Tibial nerve (tissue), 4 donors: ENCODE measurements around the gene TMEM213. TPM values are rescaled to one million over a fixed set of nuclear protein-coding genes. Genes with fewer than 3 reads are reported as not detected.
"Not testable (repeated sequence)": the region's sequence is repeated elsewhere in the genome, so short reads cannot be mapped to it uniquely, and the experiment has no call there.

Source experiments
- DNase-seq, 2 donors: peaks; one replicate each; pipeline ENCODE4 v3.0.0-alpha.2; 2019; ENCODE audit warnings: low spot score in 2 of 2
- H3K27ac ChIP-seq, 4 donors: fragments of 200-600 bp; sonication (generic) in 3 of 4; one replicate each; pipeline ENCODE4 v1.5.1; 2017 to 2019; ENCODE audit warnings: mild to moderate bottlenecking in 1 of 4
- H3K27me3 ChIP-seq, 2 donors: fragments of 200-600 bp; sonication (generic) in 1 of 2; one replicate each; pipeline versions ENCODE4 v1.5.1 to v1.6.0; 2017 to 2019
- H3K36me3 ChIP-seq, 3 donors: fragments of 200-600 bp; sonication (generic); one replicate each; pipeline ENCODE4 v1.5.1; 2018 to 2019
- H3K4me1 ChIP-seq, 4 donors: fragments of 200-600 bp; sonication (generic) in 3 of 4; one replicate each; pipeline ENCODE4 v1.5.1; 2017 to 2019
- H3K4me3 ChIP-seq, 4 donors: fragments of 200-600 bp; sonication (generic) in 3 of 4; one replicate each; pipeline ENCODE4 v1.5.1; 2017 to 2019; ENCODE audit warnings: mild to moderate bottlenecking in 1 of 4, moderate library complexity in 1 of 4
- H3K9me3 ChIP-seq, 4 donors: fragments of 200-600 bp; sonication (generic) in 3 of 4; one replicate each; pipeline ENCODE4 v1.5.1; 2017 to 2019
- EP300 ChIP-seq, 2 donors: sonication (generic); formaldehyde crosslinking; IDR thresholded peaks; one replicate each; pipeline ENCODE4 v1.6.1; 2017; ENCODE audit warnings: antibody characterized with exemption in 2 of 2, mild to moderate bottlenecking in 1 of 2
- POLR2A ChIP-seq, 2 donors: fragments of 450-650 bp; IDR thresholded peaks; one replicate each; pipeline ENCODE4 v1.6.1; 2017; ENCODE audit warnings: antibody characterized with exemption in 2 of 2, mild to moderate bottlenecking in 2 of 2, moderate library complexity in 2 of 2
- WGBS, 2 donors: methylation state at CpG; one replicate each; pipeline ENCODE4 v1.1.5; 2018; 5-methylcytosine and 5-hydroxymethylcytosine counted together
- total RNA-seq, 4 donors: library from RNA; depleted of rRNA; stranded (reverse); fragments of >200 nt; gene quantifications; one replicate each; pipeline ENCODE4 v1.1.0, GENCODE V29; 2016
- TF ChIP-seq, protein P1 (sequence below), 5 experiments: fragments of 200-600 bp in 3 of 5; fragments of 450-650 bp in 2 of 5; sonication (generic) in 3 of 5; IDR thresholded peaks; one replicate each; pipeline ENCODE4 v1.5.1; 2016 to 2019; ENCODE audit warnings: antibody characterized with exemption in 5 of 5, mild to moderate bottlenecking in 3 of 5, moderate library complexity in 2 of 5

Gene TMEM213
- total RNA-seq, 4 donors from 2014 or later = not detected

GRCh38 chr7:138776166-138776833 lies 21.5 kb upstream of the TMEM213 start:
- H3K36me3 ChIP-seq = no peaks in the 10 kb centered on the region
- H3K4me1 ChIP-seq = no peaks in the 10 kb centered on the region
- no peaks in the 10 kb centered on the region for H3K27me3 ChIP-seq
- no peaks in the 10 kb centered on the region for H3K9me3 ChIP-seq
- DNase-seq = no peak
- H3K4me3 ChIP-seq = no peak overlapping the region
- H3K27ac ChIP-seq = no peak overlapping the region
- 66 to 68% methylated on average over 10 of the region's 10 CpGs for WGBS, 2 donors
- TF ChIP-seq, protein P1, sequence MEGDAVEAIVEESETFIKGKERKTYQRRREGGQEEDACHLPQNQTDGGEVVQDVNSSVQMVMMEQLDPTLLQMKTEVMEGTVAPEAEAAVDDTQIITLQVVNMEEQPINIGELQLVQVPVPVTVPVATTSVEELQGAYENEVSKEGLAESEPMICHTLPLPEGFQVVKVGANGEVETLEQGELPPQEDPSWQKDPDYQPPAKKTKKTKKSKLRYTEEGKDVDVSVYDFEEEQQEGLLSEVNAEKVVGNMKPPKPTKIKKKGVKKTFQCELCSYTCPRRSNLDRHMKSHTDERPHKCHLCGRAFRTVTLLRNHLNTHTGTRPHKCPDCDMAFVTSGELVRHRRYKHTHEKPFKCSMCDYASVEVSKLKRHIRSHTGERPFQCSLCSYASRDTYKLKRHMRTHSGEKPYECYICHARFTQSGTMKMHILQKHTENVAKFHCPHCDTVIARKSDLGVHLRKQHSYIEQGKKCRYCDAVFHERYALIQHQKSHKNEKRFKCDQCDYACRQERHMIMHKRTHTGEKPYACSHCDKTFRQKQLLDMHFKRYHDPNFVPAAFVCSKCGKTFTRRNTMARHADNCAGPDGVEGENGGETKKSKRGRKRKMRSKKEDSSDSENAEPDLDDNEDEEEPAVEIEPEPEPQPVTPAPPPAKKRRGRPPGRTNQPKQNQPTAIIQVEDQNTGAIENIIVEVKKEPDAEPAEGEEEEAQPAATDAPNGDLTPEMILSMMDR (IDR thresholded peaks at IDR 0.05) = no peak
- no peak for TF ChIP-seq POLR2A (IDR thresholded peaks at IDR 0.05)
- no peak for TF ChIP-seq EP300 (IDR thresholded peaks at IDR 0.05)

DNA sequence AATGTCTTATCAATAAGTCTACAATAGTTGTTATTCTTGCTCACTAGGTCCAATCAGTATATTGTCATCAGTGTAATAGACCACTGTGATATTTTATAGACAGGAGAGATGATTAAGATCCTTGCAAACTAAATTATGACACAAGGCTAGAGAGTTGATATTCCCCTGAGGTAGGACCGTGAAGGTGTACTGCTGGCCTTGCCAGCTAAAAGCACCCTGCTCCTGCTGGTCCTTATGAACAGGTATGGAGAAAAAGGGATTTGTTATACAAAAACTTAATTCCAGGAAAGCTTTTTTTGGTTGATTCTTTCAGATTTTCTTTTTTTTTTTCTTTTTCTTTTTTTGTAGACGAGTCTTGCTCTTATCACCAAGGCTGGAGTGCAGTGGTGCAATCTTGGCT lies 16.8 kb upstream of the TMEM213 start:
- H3K4me1 ChIP-seq = no peaks in the 10 kb centered on the region
- no peaks in the 10 kb centered on the region for H3K27me3 ChIP-seq
- DNase-seq = no peak
- no peak overlapping the region for H3K27ac ChIP-seq
- TF ChIP-seq POLR2A (IDR thresholded peaks at IDR 0.05) (no peak), EP300 (IDR thresholded peaks at IDR 0.05) (no peak)
- TF ChIP-seq, protein P1 (IDR thresholded peaks at IDR 0.05) = no peak
- no peaks in the 10 kb centered on the region for H3K36me3 ChIP-seq
- H3K4me3 ChIP-seq = no peak overlapping the region
- WGBS, 2 donors = 82 to 88% methylated on average over 2 of the region's 2 CpGs
- H3K9me3 ChIP-seq = peaks cover 0 to 5% (median 0%) of the 10 kb centered on the region in 4 donors

DNA sequence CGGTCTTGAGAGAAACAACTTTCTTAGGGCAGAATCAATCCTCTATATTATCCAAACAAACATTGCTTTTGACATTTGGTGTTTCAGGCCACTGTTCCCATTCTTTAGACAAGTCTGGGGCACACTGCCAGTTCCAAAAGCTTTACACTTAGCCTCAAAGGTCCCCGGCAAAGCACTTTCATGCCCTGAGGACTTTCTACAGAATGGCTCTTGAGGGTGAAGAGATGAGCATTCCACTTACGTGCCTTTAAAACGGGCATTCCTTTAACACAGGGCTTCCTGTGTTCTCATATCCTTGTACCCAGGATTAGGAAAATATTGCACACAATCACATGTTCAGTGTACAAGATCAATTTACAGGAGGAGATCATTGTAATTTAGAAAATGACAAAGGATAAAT lies 13.1 kb upstream of the TMEM213 start:
- no peak overlapping the region for H3K27ac ChIP-seq
- TF ChIP-seq EP300 (IDR thresholded peaks at IDR 0.05) (no peak), POLR2A (IDR thresholded peaks at IDR 0.05) (no peak)
- TF ChIP-seq, protein P1 (IDR thresholded peaks at IDR 0.05) = no peak
- peaks cover 0 to 10% (median 0%) of the 10 kb centered on the region in 4 donors for H3K9me3 ChIP-seq
- H3K27me3 ChIP-seq = no peaks in the 10 kb centered on the region
- H3K4me3 ChIP-seq = no peak overlapping the region
- WGBS, 2 donors = 6 to 21% methylated on average over 4 of the region's 4 CpGs
- no peak for DNase-seq
- no peaks in the 10 kb centered on the region for H3K4me1 ChIP-seq
- H3K36me3 ChIP-seq = no peaks in the 10 kb centered on the region

GRCh38 chr7:138785587-138786437 lies 12.0 kb upstream of the TMEM213 start:
- Histone ChIP-seq H3K9me3 (peaks cover 0 to 10% (median 0%) of the 10 kb centered on the region in 4 donors), H3K27me3 (no peaks in the 10 kb centered on the region), H3K36me3 (no peaks in the 10 kb centered on the region), H3K4me3 (no peak overlapping the region), H3K4me1 (no peaks in the 10 kb centered on the region), H3K27ac (no peak overlapping the region)
- DNase-seq = no peak
- 34 to 50% methylated on average over 10 of the region's 10 CpGs for WGBS, 2 donors
- TF ChIP-seq POLR2A (IDR thresholded peaks at IDR 0.05) (no peak), EP300 (IDR thresholded peaks at IDR 0.05) (no peak)
- TF ChIP-seq, protein P1 (IDR thresholded peaks at IDR 0.05) = no peak

- TF ChIP-seq, protein P1 (IDR thresholded peaks at IDR 0.05) = no peak
- TF ChIP-seq EP300 (IDR thresholded peaks at IDR 0.05) (no peak), POLR2A (IDR thresholded peaks at IDR 0.05) (no peak)
These were observed 1.7 kb upstream of the TMEM213 start for GRCh38 chr7:138796038-138796615.

GRCh38 chr7:138797046-138797445 lies 748 bp upstream of the TMEM213 start:
- DNase-seq, H3K9me3 ChIP-seq, H3K36me3 ChIP-seq, H3K4me3 ChIP-seq, H3K27me3 ChIP-seq, H3K27ac ChIP-seq, H3K4me1 ChIP-seq: not testable (repeated sequence)
- 48 to 89% methylated on average over 4 of the region's 4 CpGs for WGBS, 2 donors

More at GRCh38 chr7:138796038-138796615, 1.7 kb upstream of the TMEM213 start:
- Histone ChIP-seq H3K27me3 (no peaks in the 10 kb centered on the region), H3K9me3 (no peaks in the 10 kb centered on the region), H3K4me3 (no peak overlapping the region), H3K27ac (no peak overlapping the region), H3K4me1 (no peaks in the 10 kb centered on the region), H3K36me3 (no peaks in the 10 kb centered on the region)
- 81 to 88% methylated on average over 9 of the region's 9 CpGs for WGBS, 2 donors
- DNase-seq = no peak
